GM19455 (cell line): ENCODE measurements around the gene EVX2.

Source experiments
- ATAC-seq: cut with Tn5 transposase; IDR thresholded peaks from one replicate; pipeline ENCODE4 v1.9.1; 2021; ENCODE audit not compliant: unreplicated experiment

EVX2 gene

DNA sequence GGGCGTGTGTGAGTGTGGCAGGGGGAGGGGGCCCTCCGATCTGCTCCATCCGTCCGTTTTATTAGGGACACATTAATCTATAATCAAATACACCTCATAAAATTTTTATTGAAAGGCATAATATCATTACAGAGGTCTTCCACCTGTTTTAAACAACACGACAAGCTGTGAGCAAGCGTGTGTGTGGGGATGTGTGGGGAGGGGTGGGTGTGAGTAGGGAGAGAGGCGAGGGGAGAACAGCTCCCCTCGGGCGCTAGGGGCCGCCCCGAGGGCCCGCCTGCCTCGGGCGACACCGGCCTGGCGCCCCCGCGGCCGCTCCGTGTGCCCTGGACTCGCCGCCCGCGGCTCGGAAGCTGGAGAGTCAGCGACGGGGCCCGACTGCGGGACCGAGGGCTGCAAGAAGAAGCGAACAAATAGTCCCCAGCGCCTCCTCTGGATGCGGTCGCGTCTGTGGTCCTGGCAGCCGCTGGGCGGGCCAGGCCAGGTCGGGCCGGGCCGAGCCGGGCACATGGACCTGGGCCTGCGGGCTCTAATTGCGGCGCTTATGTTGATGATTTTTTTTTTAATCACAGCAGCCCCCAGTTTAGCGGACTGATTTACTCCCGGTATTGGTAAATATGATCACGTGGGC lies 38.4 kb upstream of the EVX2 start:
- no peak for ATAC-seq

DNA sequence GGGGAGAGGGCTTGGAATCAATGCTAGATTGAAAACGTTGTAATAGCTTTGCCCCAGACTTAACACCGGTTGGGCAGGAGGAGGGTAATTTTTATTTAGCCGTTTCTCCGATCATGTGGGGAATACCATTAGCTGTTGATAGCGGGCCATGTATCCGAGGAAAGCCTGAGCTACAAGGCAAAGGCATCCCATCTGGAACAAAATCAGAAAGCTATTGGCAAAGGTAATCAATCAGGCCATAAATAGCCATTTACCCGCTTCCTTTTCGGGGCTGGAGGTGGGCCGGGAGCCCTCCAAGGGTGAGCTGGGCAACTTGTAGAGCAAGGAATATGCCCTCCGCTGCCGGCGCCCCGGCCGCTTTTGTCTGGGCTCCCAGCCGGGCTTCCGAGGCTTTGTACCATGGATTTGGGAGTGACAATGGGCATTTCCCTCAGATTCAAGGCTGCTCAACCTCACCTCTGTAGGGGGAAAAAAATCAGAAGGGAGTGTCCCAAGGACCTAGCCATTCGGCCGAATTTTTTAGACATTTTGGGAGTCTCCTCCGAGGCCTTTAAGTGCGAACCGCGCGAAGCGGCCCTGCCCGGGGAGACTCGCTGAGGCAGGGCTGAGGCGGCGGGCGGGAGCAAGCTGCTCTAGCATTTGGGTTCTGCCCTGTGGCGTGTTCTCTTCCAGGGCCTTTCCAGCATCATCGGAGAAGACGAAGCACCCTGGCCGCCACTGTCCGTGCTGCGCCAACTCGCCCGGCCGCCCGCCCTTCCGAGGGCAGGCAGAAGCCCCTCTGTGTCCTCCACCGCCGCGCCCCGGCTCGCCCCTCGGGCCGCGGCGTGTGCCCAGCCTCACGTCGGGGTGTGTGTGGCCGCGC lies 37.7 kb upstream of the EVX2 start:
- ATAC-seq: no peak

DNA sequence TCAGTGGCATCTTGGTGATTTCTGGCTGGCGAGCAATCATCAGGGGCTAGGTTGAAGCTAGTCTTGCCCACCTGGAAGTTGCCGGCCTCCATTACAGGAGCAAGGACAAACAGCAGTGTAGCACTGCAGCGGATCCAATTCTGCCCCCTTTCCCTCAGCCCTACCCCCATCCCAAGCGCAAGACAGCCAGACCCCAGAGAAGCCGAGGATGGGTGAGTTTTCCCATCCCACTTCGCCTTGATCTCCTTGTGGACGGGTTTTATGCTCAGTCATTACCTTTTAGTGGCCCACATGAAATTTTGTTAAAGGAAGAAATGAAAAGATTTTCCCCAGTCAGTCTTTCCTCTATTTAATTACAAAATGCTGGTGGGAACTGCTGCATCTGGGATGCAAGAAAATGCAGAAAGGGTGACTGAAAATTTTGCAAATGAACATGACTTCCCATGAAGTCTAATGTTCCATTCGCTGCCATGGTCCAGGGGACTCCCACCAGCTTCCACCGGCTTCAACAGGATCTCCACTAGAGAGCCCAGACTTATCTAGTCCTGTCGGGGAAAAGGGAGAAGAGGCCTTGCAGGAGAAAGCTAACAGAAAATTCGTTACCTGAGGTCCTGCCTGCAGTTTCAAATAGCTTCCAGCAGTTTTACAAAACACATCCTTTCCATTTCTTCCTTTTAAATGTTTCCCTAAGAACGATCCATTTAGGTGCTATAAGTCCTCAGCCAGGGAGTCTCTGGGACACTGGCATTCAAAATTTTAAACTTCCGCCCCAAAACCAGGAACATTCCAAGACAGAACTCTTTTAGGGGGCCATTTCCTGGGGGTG lies 36.8 kb upstream of the EVX2 start:
- ATAC-seq: no peak

DNA sequence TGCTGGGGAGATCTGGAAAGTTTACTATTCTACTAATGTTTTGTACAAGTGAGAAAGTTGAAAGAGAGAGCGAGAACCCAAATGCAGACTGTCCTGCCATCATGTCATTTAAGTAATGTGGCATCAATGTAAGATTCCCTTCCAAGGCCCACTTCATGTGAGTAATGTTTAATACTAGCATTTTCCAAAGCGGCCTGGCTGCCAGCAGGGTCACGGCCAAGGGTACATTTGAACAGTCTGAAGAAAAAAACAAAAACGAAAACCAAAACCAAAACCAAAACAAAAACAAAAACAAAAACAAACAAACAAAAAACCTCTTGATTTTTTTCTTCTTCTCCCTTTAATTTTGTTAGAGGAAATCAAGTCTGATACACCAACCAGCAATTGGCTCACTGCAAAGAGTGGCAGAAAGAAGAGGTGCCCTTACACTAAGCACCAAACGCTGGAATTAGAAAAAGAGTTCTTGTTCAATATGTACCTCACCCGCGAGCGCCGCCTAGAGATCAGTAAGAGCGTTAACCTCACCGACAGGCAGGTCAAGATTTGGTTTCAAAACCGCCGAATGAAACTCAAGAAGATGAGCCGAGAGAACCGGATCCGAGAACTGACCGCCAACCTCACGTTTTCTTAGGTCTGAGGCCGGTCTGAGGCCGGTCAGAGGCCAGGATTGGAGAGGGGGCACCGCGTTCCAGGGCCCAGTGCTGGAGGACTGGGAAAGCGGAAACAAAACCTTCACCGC lies 35.0 kb upstream of the EVX2 start:
- no peak for ATAC-seq

DNA sequence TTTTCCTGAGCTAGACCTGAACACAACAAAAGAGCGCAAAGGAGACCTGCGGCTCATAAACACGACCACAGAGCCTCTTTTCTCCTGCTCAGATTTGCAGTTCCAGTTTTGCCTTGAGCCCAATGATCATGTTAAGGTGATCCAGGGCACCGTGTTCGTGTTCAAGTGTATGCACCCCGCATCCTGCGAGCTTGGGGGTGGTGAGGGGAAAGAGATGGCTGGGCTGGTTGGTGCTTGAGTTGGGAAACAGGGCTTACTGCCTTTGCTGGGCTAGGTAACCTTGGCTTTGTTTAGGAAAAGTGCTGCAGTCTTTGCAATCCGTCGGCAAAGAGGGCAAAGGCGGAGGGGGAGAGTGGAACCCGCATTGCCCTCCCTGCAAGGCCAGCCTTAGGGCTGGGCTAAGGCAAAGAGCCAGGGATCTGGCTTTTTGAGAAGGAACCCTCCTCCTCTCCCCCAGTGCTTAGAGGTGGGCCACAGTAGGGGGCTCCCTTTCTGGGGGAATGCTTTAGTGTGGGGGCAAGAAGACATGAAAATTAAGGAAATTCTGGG lies 34.1 kb upstream of the EVX2 start:
- ATAC-seq: no peak

DNA sequence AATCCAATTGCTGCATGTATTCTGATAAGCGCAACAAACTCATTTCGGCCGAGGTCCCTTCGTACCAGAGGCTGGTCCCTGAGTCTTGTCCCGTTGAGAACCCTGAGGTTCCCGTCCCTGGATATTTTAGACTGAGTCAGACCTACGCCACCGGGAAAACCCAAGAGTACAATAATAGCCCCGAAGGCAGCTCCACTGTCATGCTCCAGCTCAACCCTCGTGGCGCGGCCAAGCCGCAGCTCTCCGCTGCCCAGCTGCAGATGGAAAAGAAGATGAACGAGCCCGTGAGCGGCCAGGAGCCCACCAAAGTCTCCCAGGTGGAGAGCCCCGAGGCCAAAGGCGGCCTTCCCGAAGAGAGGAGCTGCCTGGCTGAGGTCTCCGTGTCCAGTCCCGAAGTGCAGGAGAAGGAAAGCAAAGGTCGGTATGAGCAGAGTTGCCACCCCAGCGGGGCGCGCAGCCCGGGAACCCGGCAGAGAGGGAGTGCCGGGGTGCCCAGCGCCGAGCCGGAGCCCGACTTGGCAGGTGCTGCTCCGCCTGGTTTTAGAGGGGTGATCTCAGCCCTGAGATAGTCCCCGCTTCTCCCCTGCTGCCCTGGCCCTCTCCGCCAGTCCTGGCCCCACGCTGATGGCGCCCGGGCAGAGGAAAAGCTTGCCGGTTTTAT lies 33.5 kb upstream of the EVX2 start:
- ATAC-seq: no peak

DNA sequence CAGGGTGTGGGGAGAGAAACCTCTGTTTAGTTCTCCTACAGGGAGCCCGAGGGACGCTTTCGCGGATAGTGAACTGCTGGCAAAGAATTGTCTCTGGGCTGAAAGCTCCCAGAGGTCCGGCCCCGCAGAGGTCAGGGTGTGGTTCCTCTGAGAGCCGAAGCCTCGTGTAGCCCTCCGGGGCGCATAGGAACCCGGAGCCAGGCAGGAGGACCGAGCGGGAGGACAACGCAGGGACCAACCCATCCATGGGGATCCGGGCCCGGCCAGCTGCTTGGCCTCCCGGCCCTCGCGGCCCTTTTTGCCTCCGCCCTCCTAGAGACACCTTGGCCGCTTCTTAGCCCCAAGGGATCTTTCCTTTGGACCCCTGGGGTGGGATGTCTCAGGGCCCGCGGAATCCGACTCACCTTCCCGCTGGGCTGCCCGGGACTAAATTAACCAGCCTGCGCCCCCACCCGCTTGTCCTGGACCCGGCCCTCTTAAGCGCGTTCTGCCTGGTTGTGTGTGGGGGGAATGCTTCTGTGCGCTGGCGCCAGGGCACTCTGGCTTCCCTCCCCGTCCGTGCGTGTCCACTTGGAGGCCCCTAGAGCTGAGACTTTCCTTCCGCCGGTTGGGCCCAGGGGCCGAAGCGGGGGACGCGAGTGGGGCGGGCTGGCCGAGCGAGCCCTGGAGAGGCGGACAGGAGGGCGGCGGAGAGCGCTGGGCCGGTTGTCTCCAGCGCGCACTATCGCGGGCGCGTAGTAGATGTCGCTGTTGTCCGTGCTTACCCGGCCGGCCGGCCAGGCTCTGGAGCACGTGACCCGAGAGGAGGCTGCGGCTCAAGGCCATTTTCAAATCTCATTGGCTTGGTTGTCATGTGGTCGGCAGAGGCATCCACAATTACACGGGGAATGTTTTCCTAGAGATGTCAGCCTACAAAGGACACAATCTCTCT lies 32.4 kb upstream of the EVX2 start, which contains the start of gene HOXD10:
Gene HOXD10 (plus strand): TSS at position 896 of the 931 bp plus-strand sequence. CDS start 56 bp downstream, outside the sequence.
- no peak for ATAC-seq

DNA sequence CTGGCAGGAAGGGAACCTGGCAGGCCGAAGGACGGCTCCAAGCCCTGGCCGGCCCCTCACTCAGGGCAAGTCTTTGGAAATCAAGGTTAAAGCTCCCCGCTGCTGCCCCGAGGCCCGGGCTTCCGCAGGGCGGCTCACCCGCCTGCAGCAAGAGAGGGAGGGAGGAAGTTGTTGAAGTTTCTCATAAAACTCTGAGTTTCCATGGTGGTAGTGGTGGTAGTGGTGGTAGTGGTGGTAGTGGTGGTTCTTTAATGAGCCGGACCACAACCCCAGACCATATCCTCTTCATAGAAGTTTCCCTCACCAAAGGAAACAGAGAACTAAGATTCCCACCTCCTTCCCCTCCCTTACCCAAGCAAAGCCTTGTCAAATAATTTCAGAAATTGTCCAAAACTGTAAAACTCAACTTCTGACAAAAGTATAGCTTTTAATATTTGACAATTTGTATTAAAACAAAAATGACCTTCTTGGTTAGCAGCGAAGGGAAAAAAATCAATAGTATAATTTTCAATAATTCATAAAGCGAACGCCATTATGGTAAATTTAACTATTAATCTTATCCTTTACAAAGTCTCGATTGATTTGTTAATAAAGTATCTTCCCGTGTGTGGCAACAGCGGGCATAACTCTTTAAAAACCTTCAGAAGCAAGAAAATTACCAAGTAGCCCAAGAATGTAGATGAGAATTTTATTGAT lies 31.3 kb upstream of the EVX2 start:
- no peak for ATAC-seq

DNA sequence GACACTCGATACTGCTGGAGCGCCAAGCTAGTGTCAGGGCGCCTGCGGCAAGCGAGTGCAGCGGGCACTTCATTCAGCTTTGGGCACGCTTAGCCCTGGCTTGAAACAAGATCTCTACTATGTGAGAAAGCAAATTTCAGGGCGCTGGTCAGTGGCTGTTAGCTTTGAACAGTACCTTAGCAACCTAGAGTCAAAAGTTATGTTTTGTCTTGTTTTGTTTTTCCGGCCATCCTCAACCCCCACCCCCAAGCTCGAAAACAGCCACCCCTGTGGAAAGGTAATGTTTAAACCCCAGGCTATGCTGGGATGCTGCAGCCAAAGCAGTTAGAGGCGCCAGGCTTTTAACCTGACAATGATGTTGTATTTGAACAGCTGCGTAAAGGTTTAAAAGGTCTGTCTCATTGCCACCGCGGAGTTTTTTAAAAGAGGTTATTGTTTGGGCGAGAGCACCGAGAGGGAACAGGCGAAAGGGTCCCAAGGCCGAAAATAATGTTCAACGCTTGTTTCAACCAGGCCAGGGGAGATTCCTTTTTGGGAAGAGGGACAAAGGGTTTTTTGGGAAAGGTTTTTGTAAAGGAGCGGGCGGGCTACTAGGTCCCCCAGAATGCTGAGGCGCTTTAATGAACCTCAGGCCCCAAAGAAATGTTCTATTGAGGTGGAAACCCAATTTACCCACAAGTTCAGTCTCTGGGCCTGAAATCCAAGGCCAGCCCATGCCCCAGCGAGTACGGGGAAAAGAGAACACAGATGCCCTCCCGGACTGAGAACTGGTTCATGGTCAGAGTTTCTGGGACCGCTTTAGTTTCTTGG lies 30.6 kb upstream of the EVX2 start:
- no peak for ATAC-seq

DNA sequence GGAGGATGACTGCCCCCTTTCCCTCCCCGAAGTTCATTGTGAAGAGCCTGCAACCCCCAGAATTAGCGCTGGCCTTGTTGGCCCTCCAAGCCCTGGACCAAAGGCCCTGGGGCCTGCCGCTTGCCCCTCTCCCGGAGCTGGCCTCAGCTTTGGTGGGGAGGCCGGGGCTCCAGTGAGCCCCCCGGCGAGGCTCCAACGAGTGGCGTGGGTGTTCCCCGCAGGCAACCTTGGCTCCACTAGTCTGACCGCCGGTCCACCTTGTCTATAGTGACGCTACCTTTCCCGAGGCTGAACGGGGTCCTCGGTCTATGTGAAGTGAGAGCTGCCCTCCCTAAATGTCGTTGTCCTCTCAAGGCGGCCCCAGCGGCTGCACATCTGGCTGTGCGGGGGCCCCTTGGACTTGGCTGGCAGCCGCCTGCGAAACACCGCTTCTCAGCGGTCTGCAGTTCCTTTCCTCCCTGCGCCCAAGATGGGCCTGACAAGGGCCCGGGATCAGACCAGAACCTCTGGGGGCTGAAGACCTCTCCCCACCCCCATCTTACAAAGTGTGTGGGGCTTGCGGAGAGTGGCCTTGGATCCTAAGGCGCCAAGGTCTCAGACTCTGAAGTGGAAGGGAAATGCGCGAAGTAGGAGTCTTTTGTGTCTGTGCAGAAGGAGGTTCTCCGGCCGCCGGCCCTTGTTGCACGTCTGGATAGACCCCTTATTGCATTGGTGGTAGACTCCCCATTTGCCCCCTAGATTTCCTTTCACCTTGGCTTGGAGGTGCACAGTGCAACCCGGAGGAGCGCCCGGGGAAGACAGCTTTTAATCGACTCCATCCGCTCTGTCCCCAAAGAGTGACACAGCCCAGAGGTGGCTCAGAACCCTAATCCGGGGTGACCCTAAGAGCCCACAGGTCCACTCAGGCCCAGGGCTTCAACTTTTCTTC lies 28.9 kb upstream of the EVX2 start:
- no peak for ATAC-seq

DNA sequence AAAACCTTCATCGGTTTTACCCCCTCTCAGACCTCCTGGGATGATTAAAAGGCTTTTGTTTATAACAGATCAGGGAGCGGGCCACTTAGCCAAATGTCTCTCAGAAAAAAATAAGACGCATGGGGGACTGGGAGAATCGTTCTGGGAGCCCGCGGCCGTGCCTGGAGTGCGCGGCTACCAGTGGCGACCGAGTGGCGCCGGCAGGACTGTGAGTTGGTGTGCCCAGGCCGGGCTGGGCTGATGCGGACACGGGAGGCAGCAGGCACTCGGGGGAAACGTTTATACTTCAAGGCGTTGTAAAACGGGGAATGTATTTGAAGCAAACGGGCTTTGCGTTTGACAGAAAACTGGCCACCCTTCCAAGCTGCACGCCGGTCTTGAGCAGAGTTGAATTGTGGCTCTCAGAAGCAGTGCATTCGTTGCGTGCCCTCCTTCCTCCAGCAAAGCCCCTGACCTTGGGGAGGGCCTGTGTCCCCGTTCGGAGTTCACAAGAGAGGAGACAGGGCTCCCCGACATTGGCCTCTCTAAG lies 28.1 kb upstream of the EVX2 start:
- ATAC-seq: no peak

DNA sequence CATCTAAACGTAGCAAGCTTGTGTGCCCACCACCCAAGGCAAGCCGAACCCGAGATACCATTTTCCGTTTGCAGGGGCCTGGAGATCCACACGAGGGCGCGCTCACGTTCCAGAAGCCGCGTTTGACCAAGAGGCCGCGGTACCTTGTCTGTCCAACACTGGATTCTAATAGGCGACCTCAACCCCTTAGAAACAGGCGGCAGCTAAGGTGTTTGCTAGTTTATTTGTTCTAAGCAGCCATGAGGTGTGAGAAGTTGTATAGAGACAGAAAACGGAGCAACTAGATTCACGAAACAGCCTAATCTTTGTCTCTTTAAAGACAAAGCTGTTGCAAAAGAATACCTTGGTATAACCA lies 27.5 kb upstream of the EVX2 start:
- ATAC-seq: no peak

DNA sequence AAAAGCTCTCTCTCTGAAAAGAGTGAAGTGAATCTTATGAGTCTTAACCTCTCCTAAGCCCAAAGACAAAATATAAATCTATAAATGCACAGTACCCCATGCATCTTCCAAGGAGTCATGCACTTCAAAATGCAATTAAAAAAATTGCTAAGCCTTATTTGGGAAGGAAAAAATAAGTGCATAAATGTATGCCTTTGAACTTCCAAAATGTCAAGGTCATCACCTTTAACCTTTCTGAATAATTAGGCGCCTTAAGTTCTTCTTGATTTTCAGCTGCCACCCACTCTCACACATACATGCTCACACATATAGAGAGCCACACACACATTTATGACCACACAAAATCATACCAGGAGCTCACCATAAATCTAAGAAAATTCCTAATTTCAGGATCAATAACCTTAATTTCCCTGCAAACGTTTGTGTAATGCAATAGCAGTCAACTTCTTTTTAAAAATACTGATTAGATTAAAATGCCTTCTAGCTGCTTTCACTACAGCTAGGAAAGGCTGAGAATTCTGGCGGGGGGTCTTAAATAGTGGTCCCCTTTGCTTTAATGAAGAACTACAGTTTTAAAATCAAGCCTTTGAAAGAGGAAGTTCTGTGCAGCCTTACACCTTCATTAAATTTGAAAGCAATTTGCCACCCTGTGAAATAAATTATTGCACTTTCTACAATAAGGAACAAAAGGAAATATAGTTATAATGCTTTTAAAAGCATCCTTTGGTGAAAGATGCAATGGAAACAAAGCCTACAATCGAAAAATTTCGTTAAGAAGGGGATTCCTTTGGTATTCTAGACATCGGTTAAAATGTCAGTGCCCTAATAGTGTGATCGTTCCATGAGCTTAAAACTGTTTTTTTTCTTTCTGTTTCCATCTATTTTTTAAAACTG lies 26.9 kb upstream of the EVX2 start:
- ATAC-seq: no peak

DNA sequence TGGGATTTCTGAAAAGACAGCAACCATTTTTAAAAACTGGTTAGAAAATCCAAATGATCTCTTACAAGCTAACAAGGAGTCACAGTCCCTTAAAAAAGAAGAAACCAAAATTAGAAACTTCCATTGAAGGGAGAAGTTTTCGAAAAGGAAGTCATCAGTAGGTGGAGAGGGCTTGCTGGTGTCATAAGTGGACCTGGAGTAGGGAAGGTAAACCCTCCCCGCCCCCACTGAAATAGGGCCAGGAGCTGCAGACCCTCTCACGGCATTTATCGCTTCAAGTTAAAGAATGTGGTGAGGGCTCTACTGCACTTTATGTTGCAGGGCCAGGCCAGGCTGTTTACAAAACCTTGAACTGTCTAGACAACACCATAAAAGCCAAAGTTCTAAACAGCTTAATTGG lies 26.2 kb upstream of the EVX2 start:
- ATAC-seq: no peak

DNA sequence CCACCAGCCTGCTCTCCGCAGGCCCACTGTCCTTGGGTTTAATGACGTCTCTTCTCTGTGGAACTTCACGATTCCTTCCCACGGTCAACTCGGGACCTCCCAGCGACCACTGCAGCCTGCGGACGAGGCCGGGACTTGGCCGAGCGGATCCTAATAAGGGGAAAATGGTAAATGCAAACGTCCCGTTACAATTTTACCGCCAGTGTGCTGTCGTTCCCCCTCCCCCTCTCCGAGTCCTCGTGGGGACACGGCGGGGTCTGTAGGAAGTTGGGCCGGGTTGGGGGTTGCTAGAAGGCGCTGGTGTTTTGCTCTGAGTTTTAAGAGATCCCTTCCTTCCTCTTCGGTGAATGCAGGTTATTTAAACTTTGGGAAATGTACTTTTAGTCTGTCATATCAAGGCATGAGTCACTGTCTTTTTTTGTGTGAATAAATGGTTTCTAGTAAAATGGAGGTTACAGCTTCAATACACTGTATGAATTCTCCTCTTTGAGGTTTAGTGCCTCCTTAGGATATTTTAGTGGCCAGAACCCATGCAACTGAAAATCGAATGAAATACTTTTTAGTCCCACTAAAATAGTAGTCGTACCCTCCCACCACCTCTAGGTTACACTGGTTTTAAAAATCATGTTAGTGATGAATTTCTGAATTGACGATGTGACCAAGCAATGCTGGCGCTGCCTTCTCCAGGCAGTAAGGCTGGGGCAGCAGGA lies 25.6 kb upstream of the EVX2 start:
- ATAC-seq: no peak
